SK-N-SH (cell line): ENCODE results near the gene JPH3. TPM values are rescaled to one million over a fixed set of nuclear protein-coding genes. Genes with fewer than 3 reads are reported as not detected.

Source experiments
- CTCF ChIA-PET: fragments of 300-600, 350-600 bp; formaldehyde crosslinking; extraction: SDS; loops from one replicate; lab custom pipeline; 2021; lab: Yijun Ruan, JAX
- POLR2A ChIA-PET: fragments of 350-600 bp; sonication (Branson Sonifier 250); formaldehyde crosslinking; extraction: SDS; loops from one replicate; lab custom pipeline; 2020; ENCODE audit warnings: antibody characterized with exemption, inconsistent platforms; lab: Yijun Ruan, JAX
- DNase-seq: peaks from one replicate; pipeline ENCODE4 v3.0.0; 2012
- H2AFZ ChIP-seq: fragments of 200-600 bp; sonication (generic); 2 replicates; pipeline ENCODE4 v1.8.1; 2016; ENCODE audit warnings: antibody characterized with exemption, mild to moderate bottlenecking, low read depth
- H3F3A ChIP-seq: fragments of 200-600 bp; sonication (generic); replicated peaks from 2 replicates; pipeline ENCODE3; 2016; ENCODE audit warnings: antibody characterized with exemption, mild to moderate bottlenecking; ENCODE audit not compliant: insufficient read depth
- H3K27ac ChIP-seq, 2 experiments: fragments of 200-500 bp in 1 of 2; fragments of 200-600 bp in 1 of 2; sonication (Bioruptor generic) in 1 of 2; sonication (generic), shearing (Covaris generic) in 1 of 2; 2 replicates each; pipeline versions ENCODE4 v1.5.1 to v1.6.1; 2014 to 2016; ENCODE audit warnings: low read depth in 2 of 2, inconsistent platforms in 1 of 2, low read length in 1 of 2, mild to moderate bottlenecking in 1 of 2, mixed read lengths in 1 of 2
- H3K27me3 ChIP-seq: fragments of 200-600 bp; sonication (generic), shearing (Covaris generic); 2 replicates; pipeline ENCODE4 v1.6.1; 2016; ENCODE audit warnings: mixed run types; ENCODE audit not compliant: insufficient read depth
- H3K36me3 ChIP-seq, 2 experiments: fragments of 200-500 bp in 1 of 2; fragments of 200-600 bp in 1 of 2; sonication (Bioruptor generic) in 1 of 2; sonication (generic) in 1 of 2; replicated peaks in 1 of 2; 2 replicates each; pipeline versions ENCODE3 to v1.5.1; 2014 to 2016; ENCODE audit warnings: low read length in 1 of 2, mild to moderate bottlenecking in 1 of 2; ENCODE audit not compliant: insufficient read depth in 2 of 2, control insufficient read depth in 1 of 2
- H3K4me1 ChIP-seq, 2 experiments: fragments of 200-500 bp in 1 of 2; fragments of 200-600 bp in 1 of 2; sonication (Bioruptor generic) in 1 of 2; sonication (generic), shearing (Covaris generic) in 1 of 2; 2 replicates each; pipeline versions ENCODE4 v1.5.1 to v1.6.1; 2014 to 2016; ENCODE audit warnings: low read depth in 1 of 2, low read length in 1 of 2, mixed run types in 1 of 2; ENCODE audit not compliant: insufficient read depth in 2 of 2, control insufficient read depth in 1 of 2
- H3K4me2 ChIP-seq: fragments of 200-600 bp; sonication (generic), shearing (Covaris generic); 2 replicates; pipeline ENCODE4 v1.6.1; 2017; ENCODE audit warnings: mixed run types
- H3K4me3 ChIP-seq, 2 experiments: fragments of 200-500 bp in 1 of 2; fragments of 200-600 bp in 1 of 2; sonication (Bioruptor generic) in 1 of 2; sonication (generic), shearing (Covaris generic) in 1 of 2; 2 replicates each; pipeline versions ENCODE4 v1.5.1 to v1.8.1; 2014 to 2016; ENCODE audit warnings: low read depth in 2 of 2, inconsistent platforms in 1 of 2, low read length in 1 of 2, mild to moderate bottlenecking in 1 of 2, mixed read lengths in 1 of 2, moderate library complexity in 1 of 2
- H3K79me2 ChIP-seq: fragments of 200-600 bp; sonication (generic); 2 replicates; pipeline ENCODE4 v1.8.1; 2017; ENCODE audit warnings: mild to moderate bottlenecking; ENCODE audit not compliant: insufficient read depth
- H3K9ac ChIP-seq: fragments of 200-600 bp; sonication (generic); 2 replicates; pipeline ENCODE4 v1.6.1; 2017; ENCODE audit warnings: mixed run types
- H3K9me2 ChIP-seq: fragments of 200-600 bp; sonication (generic); 2 replicates; pipeline ENCODE4 v1.6.1; 2017; ENCODE audit warnings: mixed run types
- H3K9me3 ChIP-seq: fragments of 200-600 bp; sonication (generic); 2 replicates; pipeline ENCODE4 v1.6.1; 2017; ENCODE audit warnings: mixed run types, mild to moderate bottlenecking, moderate library complexity
- H4K20me1 ChIP-seq: fragments of 200-600 bp; sonication (generic); 2 replicates; pipeline ENCODE4 v1.6.1; 2017; ENCODE audit warnings: mild to moderate bottlenecking, mixed run types; ENCODE audit not compliant: insufficient read depth
- EP300 ChIP-seq, 2 experiments: IDR thresholded peaks; 2 replicates each; pipeline versions ENCODE4 v1.4.0 to v1.6.1; 2012; ENCODE audit warnings: borderline replicate concordance in 1 of 2, low read depth in 1 of 2, low read length in 1 of 2
- FOSL2 ChIP-seq: IDR thresholded peaks from 2 replicates; pipeline ENCODE4 v1.4.0; 2012; ENCODE audit warnings: low read depth, mild to moderate bottlenecking, moderate library complexity, borderline replicate concordance
- JUND ChIP-seq: IDR thresholded peaks from 2 replicates; pipeline ENCODE4 v1.4.0; 2012
- MEF2A ChIP-seq: IDR thresholded peaks from 2 replicates; pipeline ENCODE4 v1.4.0; 2012; ENCODE audit warnings: low read depth, borderline replicate concordance
- MXI1 ChIP-seq: IDR thresholded peaks from 2 replicates; pipeline ENCODE4 v1.6.1; 2012; ENCODE audit warnings: mild to moderate bottlenecking, low read depth, low read length, improper control_type of control experiment
- NRF1 ChIP-seq: IDR thresholded peaks from 2 replicates; pipeline ENCODE4 v1.6.1; 2012; ENCODE audit warnings: low read depth, mild to moderate bottlenecking, low read length
- RXRA ChIP-seq: IDR thresholded peaks from 2 replicates; pipeline ENCODE4 v1.4.0; 2012; ENCODE audit warnings: low read depth, mild to moderate bottlenecking, borderline replicate concordance
- TAF1 ChIP-seq: IDR thresholded peaks from 2 replicates; pipeline ENCODE4 v1.6.1; 2012; ENCODE audit warnings: low read depth, mild to moderate bottlenecking, low read length, moderate library complexity, borderline replicate concordance
- WGBS: methylation state at CpG from one replicate; pipeline ENCODE4 v1.1.6; 2017; ENCODE audit warnings: low lambda C conversion rate; 5-methylcytosine and 5-hydroxymethylcytosine counted together
- polyA plus RNA-seq, 3 experiments: library from polyadenylated mRNA; depleted of rRNA; stranded (reverse); fragments of >200 nt; gene quantifications; 2 replicates each; pipeline ENCODE4 v1.2.3, GENCODE V29; 2012
- TF ChIP-seq, protein P1 (sequence below): IDR thresholded peaks from 2 replicates; pipeline ENCODE4 v1.4.0; 2012; ENCODE audit warnings: low read depth, borderline replicate concordance
- TF ChIP-seq, protein P2 (sequence below): fragments of 150-350 bp; IDR thresholded peaks from 2 replicates; pipeline ENCODE4 v1.6.1; 2017; ENCODE audit warnings: antibody characterized with exemption, low read length, low read depth, borderline replicate concordance

The JPH3 gene
- polyA plus RNA-seq, 1 of the 3 experiments (the other 2 are of a cell fraction): 0.25 TPM

DNA sequence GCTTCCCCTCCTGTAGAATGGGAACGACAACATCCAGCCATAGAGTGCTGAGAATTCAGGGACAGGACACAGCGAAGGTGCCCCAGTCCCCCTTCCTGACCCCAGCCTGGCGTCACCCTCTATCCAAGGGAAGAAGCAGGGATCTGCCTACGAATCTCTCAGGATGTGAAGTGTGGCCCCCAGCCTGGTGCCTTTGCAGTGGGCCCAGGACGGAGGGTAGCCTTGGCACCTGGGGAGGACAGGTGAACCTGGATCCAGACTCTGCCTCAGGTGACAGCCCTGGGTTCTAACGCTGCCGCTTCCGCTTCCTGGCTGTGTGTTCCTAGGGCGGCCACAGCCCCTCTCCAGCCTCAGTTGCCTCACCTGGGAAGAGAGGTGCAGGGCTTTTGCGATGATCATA lies 36.4 kb downstream of the JPH3 start:
- Histone ChIP-seq H3K9me3 (no peaks in the 10 kb centered on the region), H3K36me3 (no peaks in the 10 kb centered on the region), H2AFZ (no peak overlapping the region), H4K20me1 (no peaks in the 10 kb centered on the region), H3K4me2 (no peak overlapping the region), H3K27ac (no peak overlapping the region), H3K79me2 (no peaks in the 10 kb centered on the region), H3K4me1 (peaks cover 0 to 15% of the 10 kb centered on the region in 2 experiments; a peak in 1 of 4 replicates), H3F3A (no peaks in the 10 kb centered on the region), H3K9ac (no peak overlapping the region), H3K9me2 (no peaks in the 10 kb centered on the region), H3K4me3 (no peak overlapping the region), H3K27me3 (peaks cover 16% of the 10 kb centered on the region; the same call in 1 of the 2 replicates)
- ChIA-PET CTCF (interaction anchor here (1.8 kb wide), 1 partner anchor 131 kb away, joined by 7 read pairs; no protein-coding TSS in a partner anchor), POLR2A (no interaction called here)
- no peak for TF ChIP-seq EP300 (IDR thresholded peaks at IDR 0.05; ENCODE audit: borderline replicate concordance in 1 of 2, low read depth in 1 of 2, low read length in 1 of 2)
- TF ChIP-seq, protein P1, sequence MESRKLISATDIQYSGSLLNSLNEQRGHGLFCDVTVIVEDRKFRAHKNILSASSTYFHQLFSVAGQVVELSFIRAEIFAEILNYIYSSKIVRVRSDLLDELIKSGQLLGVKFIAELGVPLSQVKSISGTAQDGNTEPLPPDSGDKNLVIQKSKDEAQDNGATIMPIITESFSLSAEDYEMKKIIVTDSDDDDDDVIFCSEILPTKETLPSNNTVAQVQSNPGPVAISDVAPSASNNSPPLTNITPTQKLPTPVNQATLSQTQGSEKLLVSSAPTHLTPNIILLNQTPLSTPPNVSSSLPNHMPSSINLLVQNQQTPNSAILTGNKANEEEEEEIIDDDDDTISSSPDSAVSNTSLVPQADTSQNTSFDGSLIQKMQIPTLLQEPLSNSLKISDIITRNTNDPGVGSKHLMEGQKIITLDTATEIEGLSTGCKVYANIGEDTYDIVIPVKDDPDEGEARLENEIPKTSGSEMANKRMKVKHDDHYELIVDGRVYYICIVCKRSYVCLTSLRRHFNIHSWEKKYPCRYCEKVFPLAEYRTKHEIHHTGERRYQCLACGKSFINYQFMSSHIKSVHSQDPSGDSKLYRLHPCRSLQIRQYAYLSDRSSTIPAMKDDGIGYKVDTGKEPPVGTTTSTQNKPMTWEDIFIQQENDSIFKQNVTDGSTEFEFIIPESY: no peak
- TF ChIP-seq MXI1: no peak
- no peak for TF ChIP-seq TAF1
- no peak for TF ChIP-seq MEF2A
- TF ChIP-seq FOSL2: no peak
- TF ChIP-seq, protein P2, sequence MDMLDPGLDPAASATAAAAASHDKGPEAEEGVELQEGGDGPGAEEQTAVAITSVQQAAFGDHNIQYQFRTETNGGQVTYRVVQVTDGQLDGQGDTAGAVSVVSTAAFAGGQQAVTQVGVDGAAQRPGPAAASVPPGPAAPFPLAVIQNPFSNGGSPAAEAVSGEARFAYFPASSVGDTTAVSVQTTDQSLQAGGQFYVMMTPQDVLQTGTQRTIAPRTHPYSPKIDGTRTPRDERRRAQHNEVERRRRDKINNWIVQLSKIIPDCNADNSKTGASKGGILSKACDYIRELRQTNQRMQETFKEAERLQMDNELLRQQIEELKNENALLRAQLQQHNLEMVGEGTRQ: no peak
- TF ChIP-seq JUND: no peak
- 83% methylated on average over 2 of the region's 10 CpGs for WGBS
- DNase-seq: no peak

DNA sequence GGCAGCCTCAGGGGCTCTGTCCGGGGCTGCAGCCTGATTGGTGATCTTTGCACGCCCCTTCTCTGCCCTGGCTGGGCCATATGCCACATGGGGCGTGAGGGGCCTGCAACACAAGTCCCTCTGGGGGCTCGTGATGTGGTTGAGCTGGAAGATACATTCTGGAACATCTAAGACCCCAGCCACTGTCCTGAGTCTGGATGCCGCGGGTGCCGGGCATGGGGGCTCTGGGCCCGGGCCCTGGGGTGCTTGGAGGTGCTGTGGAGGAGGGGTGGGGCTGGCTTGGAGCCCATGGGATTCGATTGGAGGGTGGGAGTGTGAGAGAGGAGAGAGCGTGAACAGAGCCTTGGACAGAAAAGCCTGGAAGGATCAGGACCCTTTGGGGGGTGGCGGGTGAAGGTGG lies 39.4 kb downstream of the JPH3 start:
- Histone ChIP-seq H3K79me2 (no peaks in the 10 kb centered on the region), H3K4me2 (no peak overlapping the region), H3K9me3 (no peaks in the 10 kb centered on the region), H4K20me1 (no peaks in the 10 kb centered on the region), H3K36me3 (no peaks in the 10 kb centered on the region), H3K9me2 (no peaks in the 10 kb centered on the region), H3K4me3 (no peak overlapping the region), H3K9ac (no peak overlapping the region), H3K27ac (no peak overlapping the region), H2AFZ (no peak overlapping the region), H3F3A (no peaks in the 10 kb centered on the region), H3K27me3 (peaks cover 16% of the 10 kb centered on the region; the same call in 1 of the 2 replicates), H3K4me1 (no peaks in the 10 kb centered on the region; a peak in 1 of 4 replicates)
- ChIA-PET POLR2A (no interaction called here), CTCF (interaction anchor here (1.1 to 1.5 kb wide), 2 partner anchors 11 to 14 kb away, joined by 3 to 9 read pairs; no protein-coding TSS in a partner anchor)
- WGBS: 52% methylated on average over 10 of the region's 11 CpGs
- TF ChIP-seq NRF1: no peak
- no peak for TF ChIP-seq RXRA
- no peak for DNase-seq
